HG02943 (cell line): Measurements from ENCODE around the gene HCRTR1.

Experiments
- ATAC-seq: cut with Tn5 transposase; IDR thresholded peaks from one replicate; pipeline ENCODE4 v1.9.1; 2021; ENCODE audit warnings: mild to moderate bottlenecking, low read depth, moderate library complexity; ENCODE audit not compliant: unreplicated experiment

The HCRTR1 gene

GRCh38 chr1:31646259-31646960 lies 28.9 kb downstream of the HCRTR1 start:
- no peak for ATAC-seq

- no peak for ATAC-seq
These were observed 29.6 kb downstream of the HCRTR1 start for GRCh38 chr1:31647106-31647505.

DNA sequence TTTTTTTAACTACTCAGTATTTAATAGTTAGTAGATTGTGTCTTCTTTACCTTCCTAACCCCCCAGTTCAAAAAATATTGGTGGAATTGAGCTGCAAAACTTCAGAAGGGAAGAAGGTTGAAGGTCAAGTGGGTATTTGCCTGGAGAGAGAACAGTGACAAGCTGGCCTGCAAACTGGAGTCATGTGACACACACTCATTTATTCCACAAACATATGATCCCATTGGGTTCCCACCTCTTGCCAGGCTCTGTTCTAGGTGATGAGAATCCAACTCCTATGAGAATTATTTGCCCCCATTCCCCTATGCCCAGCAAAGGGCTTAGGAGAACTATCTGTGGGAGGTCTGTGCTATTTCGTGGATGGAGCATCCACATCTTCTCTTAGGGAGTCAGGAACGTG lies 30.7 kb downstream of the HCRTR1 start:
- no peak for ATAC-seq

- ATAC-seq = no peak
These were observed 31.3 kb downstream of the HCRTR1 start for GRCh38 chr1:31648641-31649357.

DNA sequence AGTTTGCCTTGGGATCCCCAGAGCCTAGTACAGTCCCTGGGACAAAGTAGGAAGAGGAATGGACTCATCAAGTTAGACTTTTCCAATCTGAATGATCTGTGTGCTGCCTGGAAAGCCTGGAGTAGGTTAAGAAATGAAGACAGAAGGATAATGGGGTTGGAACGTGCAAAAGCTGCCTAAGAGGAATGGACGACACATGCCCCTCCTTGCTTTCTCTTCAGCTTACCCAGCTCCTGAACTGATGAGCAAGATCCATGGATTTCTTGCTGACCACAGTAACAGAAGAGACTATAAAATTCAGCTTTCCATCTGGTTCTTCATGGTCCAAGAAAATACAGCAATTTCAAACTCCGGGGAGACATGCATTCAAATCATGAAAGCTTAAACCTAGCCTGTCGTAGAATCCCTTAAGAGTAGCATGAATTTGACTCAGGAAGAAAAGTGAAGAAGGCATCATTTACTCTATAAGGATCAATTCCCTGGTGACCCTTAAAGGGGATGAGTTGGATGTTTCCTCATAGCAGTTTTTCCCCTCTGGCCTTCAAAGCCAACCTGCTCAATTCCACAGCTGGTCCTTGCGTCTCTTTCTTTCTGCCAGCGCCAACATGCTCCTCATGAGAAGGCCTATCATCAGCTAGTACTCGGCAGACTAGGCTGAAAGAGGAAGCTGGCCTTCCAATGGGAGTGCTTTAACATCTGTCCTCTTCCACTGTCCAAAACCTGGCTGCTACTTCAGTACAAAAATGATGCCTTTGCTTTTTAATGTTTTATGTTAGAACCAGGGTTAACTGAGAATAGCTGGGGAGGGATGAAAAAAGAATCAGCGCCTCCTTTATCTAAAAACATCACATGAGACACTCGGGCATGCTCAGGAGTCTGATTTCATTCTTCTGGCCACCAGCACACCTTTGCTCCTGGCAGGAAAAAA lies 32.9 kb downstream of the HCRTR1 start:
- no peak for ATAC-seq

GRCh38 chr1:31651089-31651420 lies 33.6 kb downstream of the HCRTR1 start:
- ATAC-seq = no peak

DNA sequence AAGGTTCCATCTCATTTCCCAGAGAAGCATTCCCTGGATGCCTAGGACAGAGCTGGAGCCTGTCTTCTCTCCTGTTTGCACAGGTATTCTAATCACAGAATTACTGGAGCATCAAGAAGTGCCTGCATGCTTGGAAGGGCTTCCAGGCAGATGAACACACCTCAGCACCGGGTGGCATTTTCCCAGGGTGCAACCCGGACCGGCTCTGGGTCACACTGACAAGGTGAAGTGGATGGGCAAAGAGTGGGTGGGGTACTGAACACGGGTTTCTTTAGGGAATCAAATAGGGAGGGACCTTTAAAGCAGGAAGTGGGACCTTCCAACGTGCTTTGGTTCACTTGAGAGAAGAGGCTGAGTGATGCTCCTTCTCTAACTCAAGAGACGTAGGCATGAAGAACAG lies 34.3 kb downstream of the HCRTR1 start:
- no peak for ATAC-seq

DNA sequence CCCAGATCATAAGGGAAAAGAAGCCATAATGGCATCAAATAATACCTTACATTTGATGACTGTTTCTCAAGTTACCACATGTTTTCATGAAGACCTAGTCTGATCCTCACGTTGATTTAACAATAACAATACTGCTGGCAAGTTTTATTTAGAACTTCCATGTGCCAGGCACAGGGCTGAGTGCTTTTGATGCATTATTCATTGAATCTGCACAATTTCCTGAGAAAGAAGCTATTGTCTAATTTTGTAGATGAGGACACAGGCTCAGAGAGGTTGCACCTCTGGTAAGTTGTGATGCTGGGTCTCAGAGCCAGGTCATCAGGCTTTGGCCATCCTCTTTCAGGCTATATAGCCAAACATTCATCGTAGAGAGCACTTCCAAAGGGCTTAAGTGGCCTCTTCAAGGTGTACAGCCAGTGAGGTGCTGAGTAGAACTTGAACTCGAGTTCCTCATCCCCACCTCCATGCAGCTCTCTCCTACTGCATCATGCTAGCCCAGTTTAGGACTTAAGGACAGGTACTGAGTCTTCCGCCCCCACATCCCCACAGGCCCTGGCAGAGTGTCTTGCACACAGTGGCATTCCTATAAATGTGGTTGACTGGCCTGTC lies 35.5 kb downstream of the HCRTR1 start:
- no peak for ATAC-seq

DNA sequence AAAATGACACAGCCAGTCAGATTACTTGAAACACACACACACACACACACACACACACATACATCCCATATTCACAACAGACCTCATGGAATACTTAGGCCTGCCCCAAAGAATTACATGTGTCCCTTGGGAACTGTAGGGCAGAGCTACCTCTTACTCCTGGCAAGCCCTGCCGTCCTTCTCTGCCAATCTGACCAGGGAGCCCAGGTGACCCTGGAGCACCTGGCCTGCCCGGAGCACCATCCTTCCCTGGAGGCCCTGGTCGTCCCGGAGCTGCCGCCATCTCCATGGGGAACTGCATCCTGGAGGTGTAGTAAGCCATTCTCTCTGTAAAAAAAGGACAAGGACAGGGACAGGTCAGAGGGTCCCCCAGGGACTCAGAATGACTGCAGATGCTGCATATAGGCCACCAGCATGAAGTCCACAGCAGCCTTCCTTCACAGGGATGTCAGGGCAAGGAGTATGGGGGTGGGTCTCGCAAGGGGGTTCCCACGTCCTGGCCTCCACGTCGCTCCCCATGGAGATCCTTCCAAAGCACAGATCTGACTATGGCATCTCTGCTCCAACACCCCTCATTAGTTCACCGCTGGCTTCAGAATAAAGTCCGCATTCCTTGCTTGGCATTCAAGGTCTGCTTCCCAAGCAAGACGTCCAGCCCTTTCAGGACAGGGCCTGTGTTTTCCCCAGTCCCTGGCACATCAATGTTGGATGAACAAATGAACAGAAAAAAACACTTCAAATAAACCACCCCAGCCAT lies 36.4 kb downstream of the HCRTR1 start:
- no peak for ATAC-seq

- no peak for ATAC-seq
These were observed 36.9 kb downstream of the HCRTR1 start for GRCh38 chr1:31654474-31654776.

GRCh38 chr1:31655104-31655503 lies 37.6 kb downstream of the HCRTR1 start:
- ATAC-seq = no peak

- no peak for ATAC-seq
These were observed 38.3 kb downstream of the HCRTR1 start for GRCh38 chr1:31655756-31656155.

DNA sequence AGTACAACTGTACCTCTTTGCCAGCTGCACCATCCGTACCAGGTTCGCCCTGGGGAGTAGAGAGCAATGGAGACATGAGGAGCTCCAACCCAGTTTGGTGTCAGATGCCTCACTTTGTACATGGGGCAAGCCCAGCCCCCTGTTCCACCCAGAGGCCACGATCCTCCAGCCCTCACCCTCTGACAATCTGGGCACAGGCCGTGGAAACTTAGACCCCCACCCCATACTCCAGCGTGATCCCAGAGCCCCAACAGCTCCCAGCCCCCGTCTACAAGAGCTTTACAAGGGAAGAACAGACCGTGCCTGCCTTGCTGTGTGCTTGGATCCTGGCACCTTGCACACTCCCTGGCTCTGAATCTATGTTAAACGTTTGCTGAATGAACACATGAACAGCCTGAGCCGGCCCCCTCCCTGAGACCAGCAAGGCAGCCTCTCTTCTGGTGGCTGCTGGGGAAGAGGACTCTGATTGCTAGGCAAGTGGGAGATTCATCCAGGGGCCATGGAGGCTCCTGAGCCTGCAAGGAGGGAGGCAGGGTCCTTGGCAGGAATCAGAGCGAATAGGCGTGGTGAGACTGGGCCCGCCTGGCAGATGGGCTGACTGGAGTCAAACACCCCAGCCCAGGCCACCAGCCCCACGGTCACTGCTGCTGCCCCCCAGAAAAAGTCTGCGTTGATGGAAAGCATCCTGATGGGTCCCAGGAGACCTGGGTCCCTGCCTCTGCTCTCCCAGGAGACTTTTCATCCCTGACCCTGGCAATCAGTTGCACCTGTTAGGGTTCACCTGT lies 39.7 kb downstream of the HCRTR1 start:
- no peak for ATAC-seq

GRCh38 chr1:31657972-31658510 lies 40.6 kb downstream of the HCRTR1 start:
- ATAC-seq = no peak

DNA sequence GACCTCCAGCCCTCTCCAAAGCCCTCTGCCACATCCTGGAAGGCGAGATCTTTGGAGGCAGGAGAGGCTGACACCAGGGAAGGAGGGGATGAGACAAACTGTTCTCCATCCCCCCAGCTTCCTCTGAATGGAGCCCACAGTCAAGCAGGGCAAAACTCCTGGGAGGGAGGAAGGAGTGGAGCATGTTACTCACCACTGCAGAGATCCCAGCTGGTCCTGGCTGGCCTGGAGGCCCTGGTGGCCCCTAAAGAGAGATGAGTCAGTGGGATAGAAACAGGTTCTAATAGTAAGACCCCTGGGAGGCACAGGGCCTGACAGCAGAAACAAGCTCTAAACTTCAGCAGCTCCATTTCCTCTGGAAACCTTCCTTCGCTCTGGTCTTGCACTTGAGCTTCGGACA lies 41.2 kb downstream of the HCRTR1 start:
- no peak for ATAC-seq

GRCh38 chr1:31659889-31660288 lies 42.4 kb downstream of the HCRTR1 start:
- ATAC-seq = no peak

DNA sequence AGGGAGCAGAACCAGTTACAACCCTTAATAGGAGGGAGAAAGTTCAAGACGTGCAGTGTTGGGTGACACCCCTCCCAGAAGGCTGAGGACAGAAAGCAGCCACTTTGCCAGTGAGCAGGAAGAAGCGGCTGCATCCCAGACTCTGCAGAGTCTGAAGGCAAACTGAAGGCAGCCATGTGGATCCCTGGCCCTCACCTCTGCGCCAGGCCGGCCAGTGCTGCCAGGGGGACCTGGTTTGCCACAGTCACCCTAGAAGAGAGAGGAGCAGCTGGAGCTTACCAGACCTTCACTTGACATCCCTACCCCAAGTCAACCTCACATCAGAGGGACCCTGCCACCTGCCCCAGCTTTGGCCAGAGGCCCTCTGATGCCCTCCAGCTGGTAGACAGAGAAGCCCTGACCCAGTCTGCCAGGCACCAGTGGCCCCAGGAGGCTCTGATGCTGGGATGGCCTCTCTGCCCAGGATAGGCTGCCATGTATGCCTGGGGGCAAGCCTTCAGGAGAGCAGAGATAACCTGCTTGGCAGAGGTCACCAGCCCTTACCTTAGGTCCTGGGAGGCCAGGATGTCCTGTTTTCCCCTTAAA lies 43.5 kb downstream of the HCRTR1 start:
- ATAC-seq = no peak

DNA sequence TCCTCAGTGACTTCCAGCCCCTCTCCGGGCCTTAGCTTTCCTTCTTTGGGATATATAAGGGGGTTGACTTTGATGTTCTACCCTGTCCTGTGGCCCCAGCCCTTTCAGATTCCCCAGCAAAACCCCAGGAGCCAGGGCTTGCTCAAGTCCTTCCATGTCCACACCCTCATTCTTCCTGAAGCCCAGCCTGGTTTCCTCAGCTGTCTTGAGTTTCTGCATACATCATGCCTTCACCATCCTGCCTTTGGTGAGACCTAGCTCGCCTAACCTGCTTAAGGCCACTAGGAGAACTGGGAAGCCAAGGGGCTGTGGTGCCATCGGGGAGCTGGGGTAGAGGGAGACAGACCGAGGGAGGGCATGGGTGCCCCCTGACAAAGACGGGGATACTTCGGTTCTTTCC lies 44.4 kb downstream of the HCRTR1 start:
- no peak for ATAC-seq

DNA sequence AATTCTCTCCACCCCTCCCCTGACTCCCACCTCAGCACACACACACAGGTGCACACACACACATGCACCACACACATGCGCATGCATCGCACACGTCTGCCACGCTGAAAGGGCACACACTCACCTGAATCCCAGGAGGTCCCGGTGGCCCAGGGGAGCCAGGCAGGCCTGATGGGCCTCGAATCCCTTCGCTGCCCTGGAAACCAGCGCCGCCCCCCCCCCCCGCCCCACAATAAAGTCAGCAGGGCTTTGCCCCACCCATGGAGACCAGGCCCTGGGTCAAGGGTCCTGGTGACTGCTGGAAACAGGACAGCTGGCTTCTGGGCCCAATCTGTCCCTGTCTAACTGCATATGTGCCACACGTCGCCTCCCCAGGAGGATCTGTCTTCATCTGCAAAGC lies 45.0 kb downstream of the HCRTR1 start:
- no peak for ATAC-seq
